Cerebellar cortex (tissue), 1 donor: ENCODE data around the gene RNF26.
A peak's percentile ranks its signal among the peaks of the same experiment; 100 is the strongest.

Experiments used
- DNase-seq: peaks from one replicate; pipeline ENCODE4 v3.0.0-alpha.2; 2015; ENCODE audit warnings: low spot score

The RNF26 gene

GRCh38 chr11:119336744-119337469, 2.6 kb downstream of the RNF26 start:
- DNase-seq: no peak

GRCh38 chr11:119337581-119338317, 3.4 kb downstream of the RNF26 start:
- peak; percentile 76 for DNase-seq

- DNase-seq: peak; percentile 88
Observed at GRCh38 chr11:119338318-119338890, 4.1 kb downstream of the RNF26 start.

GRCh38 chr11:119338965-119339588, 4.8 kb downstream of the RNF26 start:
- peak; percentile 55 for DNase-seq

GRCh38 chr11:119339589-119340334, 5.4 kb downstream of the RNF26 start:
- DNase-seq: peak; percentile 61

GRCh38 chr11:119340335-119341221, 6.3 kb downstream of the RNF26 start, which contains the start of gene C1QTNF5:
Gene C1QTNF5, minus strand, starts transcription at chr11:119340883. Its CDS starts 486 bp downstream, at chr11:119340397.
- DNase-seq: no peak

GRCh38 chr11:119341222-119342022, 7.1 kb downstream of the RNF26 start:
- no peak for DNase-seq

- no peak for DNase-seq
Observed at GRCh38 chr11:119342023-119342300, 7.6 kb downstream of the RNF26 start.

- no peak for DNase-seq
Observed at GRCh38 chr11:119342362-119343130, 8.2 kb downstream of the RNF26 start.

GRCh38 chr11:119343726-119344125, 9.4 kb downstream of the RNF26 start:
- DNase-seq: no peak

GRCh38 chr11:119344291-119345010, 10.1 kb downstream of the RNF26 start:
- no peak for DNase-seq

GRCh38 chr11:119345685-119346084, 11.4 kb downstream of the RNF26 start:
- no peak for DNase-seq

- DNase-seq: no peak
Observed at GRCh38 chr11:119346605-119347004, 12.3 kb downstream of the RNF26 start, which contains the start of gene MFRP. Gene MFRP, minus strand, starts transcription at chr11:119346705. Its CDS starts 192 bp downstream, at chr11:119346513.

GRCh38 chr11:119347242-119347641, 12.9 kb downstream of the RNF26 start:
- DNase-seq: no peak

GRCh38 chr11:119347940-119348605, 13.7 kb downstream of the RNF26 start:
- DNase-seq: no peak

GRCh38 chr11:119350302-119350701, 16.0 kb downstream of the RNF26 start:
- DNase-seq: no peak

- no peak for DNase-seq
Observed at GRCh38 chr11:119351232-119351631, 16.9 kb downstream of the RNF26 start.

GRCh38 chr11:119352857-119353260, 18.5 kb downstream of the RNF26 start:
- DNase-seq: no peak
